ENCODE measurements around the gene CDX1.

Gene CDX1

GRCh38 chr5:150163547-150164059 is 3.0 kb upstream of the CDX1 start:
- no peak for DNase-seq

DNA sequence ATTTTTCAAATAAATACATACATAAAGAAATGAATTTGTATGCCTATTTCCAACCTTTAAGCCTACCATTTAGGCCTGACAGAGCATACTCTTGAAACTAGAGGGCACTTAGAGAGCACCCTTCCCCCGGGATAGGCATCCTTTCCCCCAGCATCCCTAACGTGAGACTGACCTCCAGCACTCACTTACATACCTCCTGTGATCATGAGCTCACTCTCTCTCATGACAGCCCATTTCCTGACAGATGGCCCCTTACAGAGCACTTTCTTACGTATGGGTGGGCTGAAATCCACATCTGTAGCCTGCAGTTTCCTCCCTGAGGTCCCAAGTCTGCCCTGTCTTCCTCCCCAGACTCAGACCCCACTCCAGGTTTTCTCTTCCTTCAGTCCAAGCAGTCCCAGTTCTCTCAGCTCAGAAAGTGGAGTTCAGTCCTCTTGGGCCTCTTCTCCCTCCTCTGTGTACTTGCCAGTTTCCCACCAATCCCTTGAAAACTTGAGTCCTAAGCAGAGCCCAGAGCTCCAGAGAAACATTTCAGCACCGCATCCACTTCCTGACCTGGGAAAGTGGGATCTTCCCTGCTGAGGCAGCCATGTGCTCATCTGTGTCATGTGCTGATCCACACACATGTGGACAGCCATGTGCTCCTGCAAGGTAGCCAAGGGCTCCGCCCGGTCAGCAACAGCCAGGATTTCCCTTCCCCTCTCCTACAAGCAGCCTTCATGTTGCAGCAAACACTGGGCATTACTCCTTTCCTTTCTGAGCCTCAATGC is 2.2 kb upstream of the CDX1 start:
- DNase-seq: no peak

- no peak for DNase-seq
Measured at GRCh38 chr5:150166037-150166649, 435 bp upstream of the CDX1 start.

GRCh38 chr5:150167512-150167850 is 903 bp downstream of the CDX1 start:
- no peak for DNase-seq

GRCh38 chr5:150167908-150168307 is 1.3 kb downstream of the CDX1 start:
- no peak for DNase-seq

GRCh38 chr5:150168864-150169263 is 2.3 kb downstream of the CDX1 start:
- DNase-seq: no peak

DNA sequence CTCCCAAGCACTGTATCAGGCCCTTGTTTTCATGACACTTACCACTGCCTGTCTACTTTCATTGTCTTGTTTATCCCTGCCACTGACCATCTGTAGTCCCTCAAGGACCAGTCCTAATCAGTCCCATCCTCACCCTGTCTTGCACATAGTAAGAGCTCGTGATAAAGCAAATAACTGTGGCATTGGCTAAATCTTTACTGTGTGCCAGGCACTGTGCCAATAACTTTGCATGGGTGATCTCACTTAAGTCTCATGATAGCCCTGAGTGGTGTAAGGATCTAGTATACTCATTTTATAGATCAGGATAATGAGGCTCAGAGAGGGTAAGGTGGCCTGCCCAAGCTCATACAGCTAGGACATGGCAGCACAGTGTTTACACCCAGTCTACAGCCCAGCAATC is 5.6 kb downstream of the CDX1 start:
- DNase-seq: no peak

DNA sequence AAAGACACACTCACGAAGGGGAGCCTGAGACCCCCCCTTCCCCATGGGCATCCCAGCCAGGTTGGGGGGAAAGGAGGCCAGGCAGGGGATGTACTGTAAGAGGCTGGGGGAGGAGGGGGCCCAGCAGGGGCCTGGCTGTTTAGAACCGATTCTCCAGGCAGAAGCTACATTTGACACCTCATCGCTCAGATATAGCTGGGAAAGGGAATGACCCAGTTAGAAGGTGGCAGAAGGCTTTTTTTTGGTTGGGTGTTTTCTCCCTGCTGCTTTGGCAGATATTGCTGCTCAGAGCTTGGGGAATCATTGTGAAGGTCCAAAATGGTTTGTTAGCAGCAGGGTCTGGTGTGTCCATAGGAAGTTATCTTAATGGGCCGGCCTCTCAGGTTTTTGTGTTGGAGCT is 6.0 kb downstream of the CDX1 start:
- DNase-seq: no peak

DNA sequence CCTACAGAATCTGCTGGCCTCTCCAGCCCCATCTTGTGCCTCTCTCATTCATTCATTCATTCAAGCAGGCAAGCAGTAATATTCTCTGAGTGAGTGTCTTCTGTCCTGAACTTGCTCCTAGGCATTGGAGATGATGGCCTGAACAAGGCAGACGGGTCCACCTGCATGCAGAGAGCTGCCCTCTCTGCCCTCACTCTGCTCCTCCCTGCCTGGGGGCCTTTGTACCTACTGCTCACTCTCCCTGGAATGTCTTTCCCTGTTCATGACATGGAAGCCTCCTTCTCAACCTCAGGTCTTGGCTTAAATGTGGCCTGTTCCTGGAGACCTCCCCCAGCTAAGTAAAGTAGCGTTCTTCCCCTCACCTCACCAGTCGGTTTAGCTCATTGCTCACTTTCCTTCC is 6.6 kb downstream of the CDX1 start:
- no peak for DNase-seq

DNA sequence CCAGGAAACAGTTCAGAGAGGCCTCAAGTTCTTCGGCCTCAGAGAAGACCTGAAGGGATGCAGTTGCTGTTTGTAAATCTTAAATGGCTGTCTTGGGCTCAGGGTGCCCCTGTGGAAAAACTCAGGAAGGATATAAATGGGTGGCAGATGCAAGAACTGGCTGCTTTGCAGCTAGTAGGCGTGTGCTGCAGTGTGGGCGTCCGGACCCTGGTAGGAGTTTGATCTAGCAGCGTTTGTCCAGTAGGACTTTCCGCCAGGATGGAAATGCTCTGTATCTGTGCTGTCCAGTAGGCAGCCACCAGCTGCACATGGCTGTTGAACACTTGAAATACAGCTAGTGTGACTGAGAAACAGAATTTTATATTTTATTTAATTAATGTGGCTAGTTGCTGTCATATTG is 7.7 kb downstream of the CDX1 start:
- DNase-seq: no peak

DNA sequence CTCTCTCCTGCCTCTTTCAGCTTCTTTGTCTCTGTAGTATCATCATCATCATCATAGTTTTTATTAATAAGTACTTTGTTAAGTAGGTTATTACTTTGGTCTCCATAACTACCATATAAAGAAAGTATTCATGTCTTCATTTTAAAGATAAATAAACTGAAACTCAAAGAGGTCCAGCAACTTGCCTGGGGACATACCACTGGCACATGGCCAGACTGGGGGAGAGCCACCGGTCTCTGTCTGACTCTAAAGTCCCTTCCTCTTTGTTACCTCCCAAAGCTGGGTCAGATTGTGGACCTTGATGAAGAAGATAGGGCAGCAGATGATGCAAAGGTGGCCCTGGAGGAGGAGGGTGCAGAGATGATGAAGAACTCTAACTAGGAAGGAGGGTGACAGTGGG is 8.5 kb downstream of the CDX1 start:
- no peak for DNase-seq

DNA sequence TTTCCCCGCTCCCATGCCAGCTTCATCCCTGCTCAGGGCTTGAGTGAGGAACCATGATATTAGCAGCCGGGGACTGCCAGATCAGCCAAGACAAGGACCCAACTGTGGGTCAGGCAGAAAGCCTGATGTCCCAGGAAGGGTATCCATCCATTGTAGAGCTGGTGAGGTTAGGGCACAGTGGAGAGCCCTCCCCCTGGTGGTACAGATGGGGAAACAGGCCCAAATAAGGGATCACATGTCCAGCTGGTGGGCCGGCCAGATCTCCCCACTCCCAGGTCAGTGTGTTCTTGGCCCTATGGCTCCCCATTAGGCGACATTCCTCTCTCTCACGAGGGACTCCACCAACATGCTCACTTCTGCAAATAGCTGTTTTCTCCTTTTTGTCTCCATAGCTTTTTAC is 9.0 kb downstream of the CDX1 start:
- DNase-seq: no peak

DNA sequence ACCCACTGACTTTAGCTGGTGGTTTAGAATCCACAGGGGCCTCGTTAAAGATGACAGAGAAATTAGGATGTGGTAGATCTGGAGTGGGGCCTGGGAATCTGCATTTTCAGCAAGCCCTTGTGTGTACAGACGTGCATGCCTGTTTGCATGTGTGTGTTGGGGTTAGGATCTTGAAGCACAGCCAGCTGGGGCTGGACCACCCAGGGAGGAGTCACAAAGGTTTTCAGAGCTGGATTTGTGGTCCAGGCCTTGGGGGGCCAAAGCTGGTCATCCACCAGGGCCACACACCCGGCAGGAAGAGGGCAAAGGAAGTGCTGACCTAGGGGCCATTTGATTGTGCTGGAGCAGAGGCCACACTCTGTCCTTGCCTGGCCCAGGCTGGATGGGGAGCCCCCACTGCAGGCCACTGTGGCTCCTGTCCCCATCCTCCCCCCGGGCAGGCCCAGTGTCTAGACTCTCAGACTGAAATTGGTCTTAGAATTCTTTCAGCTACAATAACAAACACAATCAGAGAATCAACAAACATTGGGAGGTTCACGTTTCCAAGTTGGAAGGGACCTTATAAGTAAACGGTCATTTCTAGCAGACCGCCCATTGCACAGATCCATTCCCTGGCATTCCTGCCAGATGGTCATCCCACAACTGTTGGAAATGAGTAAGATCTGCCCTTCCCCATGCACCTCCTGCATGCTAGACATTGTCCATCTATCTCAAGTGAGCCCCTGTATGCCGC is 10.3 kb downstream of the CDX1 start:
- DNase-seq: no peak

GRCh38 chr5:150177721-150178120 is 11.1 kb downstream of the CDX1 start:
- DNase-seq: no peak

- no peak for DNase-seq
Measured at GRCh38 chr5:150178262-150178661, 11.7 kb downstream of the CDX1 start.

DNA sequence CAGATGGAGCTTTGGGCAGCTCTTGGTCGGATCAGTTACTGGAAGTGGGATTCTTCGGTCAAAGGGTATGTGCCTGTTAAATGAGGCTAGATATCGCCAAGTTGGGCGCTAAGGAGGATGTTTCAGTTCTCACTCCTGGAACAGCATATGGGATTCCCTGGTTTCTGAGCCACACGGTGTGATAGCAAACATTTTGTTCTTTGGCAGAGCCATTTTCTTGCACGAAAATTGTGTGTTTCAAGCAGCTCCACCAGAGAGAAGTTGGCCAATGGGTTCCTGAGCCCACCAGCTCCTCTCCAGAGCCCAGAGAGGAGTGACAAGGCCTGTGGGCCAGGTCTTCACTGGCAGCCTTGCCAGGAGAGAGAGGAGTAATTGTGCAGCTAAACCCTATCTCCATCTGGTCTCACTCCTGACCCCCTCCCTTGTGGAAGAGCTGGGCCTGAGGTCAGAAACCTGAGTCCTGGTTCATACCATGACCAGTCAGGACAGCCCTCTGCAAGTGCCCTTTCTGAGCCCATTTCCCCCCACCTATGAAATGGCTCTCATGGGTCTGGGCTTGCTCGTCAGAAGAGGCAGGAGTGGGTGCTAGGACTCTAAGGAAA is 12.5 kb downstream of the CDX1 start:
- DNase-seq: no peak

DNA sequence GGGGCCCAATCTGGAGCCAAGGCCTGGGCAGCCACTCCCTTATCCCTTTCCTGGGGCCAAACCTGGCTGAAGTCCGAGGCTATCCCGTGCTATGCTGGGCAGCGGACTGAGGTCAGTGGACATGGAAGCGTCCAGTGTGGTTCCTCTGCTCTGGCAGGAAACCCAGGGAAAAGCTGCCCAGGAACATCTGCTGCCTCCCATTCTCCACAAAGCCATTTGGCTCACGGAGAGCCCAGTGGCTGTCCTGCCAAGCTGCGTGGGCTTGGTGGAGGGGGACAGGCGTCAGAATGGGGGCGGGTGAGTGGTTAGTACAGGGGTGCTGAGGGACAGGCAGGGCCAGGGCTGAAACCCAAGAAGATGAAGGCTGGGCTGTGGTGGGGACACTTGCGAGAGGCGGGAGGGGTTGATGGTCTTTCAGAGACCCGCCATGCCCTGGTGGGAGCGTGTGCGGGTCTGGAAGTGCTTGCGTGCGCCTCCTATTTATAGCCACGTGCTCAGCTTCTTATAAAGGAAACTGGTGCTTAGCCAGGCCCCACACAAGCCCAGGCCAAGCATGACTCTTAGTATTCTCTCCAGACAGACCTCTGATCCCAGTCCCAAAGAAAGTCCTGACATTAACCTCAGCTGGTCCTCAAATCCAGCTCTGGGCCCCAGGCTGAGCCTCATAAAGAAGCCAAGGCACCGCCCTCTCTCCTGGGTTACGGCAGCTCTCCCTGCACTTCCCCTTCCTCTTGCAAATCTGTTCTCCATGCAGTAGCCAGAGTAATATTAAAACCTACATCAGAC is 13.9 kb downstream of the CDX1 start:
- DNase-seq: no peak

GRCh38 chr5:150181027-150181426 is 14.4 kb downstream of the CDX1 start:
- DNase-seq: no peak

DNA sequence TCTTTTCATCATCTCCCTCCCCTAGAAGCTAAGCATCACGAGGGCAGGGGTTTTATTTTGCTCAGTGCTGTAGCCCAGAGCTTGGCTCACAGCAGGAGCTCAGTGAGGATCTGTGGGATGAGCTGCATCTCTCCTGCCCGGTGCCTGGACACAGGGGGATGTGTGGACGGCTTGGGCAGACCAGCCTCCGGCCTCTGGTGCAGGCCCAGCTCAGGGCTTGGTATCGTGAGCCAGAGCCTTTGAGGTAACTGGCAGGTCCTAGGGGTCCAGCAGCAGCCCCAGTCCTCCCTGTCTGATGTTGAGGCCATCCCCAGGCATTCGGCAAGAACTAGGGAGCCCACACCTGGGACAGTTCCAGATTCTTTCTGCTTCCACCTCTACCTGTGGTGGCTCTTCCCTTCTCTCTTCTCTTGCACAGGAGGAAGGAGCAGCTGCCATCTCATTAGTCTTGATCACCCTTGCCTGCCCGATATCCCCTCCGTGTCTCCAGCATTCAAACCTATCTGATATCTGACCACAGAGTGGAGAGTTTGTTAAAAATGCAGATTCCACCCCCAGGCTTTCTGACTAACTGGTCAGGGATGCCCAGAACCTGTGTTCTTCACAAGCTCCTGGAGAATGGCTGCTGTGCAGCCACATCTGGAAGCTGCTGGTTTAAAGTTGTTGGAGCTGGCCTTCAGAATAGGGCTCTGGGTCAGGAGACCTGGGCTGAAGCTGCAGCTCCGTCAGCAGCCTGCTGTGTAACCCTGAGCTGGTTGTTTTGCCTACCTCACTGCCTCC is 15.4 kb downstream of the CDX1 start:
- no peak for DNase-seq

- DNase-seq: no peak
Measured at GRCh38 chr5:150182774-150183173, 16.2 kb downstream of the CDX1 start.

DNA sequence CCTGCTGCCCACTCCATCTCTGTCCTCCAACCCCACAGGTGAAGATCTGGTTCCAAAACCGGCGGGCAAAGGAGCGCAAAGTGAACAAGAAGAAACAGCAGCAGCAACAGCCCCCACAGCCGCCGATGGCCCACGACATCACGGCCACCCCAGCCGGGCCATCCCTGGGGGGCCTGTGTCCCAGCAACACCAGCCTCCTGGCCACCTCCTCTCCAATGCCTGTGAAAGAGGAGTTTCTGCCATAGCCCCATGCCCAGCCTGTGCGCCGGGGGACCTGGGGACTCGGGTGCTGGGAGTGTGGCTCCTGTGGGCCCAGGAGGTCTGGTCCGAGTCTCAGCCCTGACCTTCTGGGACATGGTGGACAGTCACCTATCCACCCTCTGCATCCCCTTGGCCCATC is 16.9 kb downstream of the CDX1 start:
- DNase-seq: no peak

- DNase-seq: no peak
Measured at GRCh38 chr5:150184006-150184405, 17.4 kb downstream of the CDX1 start.
